Retinal pigment epithelial cell (primary cell): ENCODE measurements around the gene CECR2.

Experiments used
- DNase-seq: peaks from one replicate; pipeline ENCODE4 v3.0.0-alpha.2; 2010; ENCODE audit warnings: low read depth
- H3K4me3 ChIP-seq: 2 replicates; pipeline ENCODE4 v1.5.1; 2011; ENCODE audit warnings: mild to moderate bottlenecking, low read length, control low read depth, moderate library complexity
- TF ChIP-seq, protein P1 (sequence below): conservative IDR thresholded peaks from 2 replicates; pipeline ENCODE4 v1.5.1; 2011; ENCODE audit warnings: low read depth, low read length, control low read depth, inconsistent platforms

Gene CECR2

DNA sequence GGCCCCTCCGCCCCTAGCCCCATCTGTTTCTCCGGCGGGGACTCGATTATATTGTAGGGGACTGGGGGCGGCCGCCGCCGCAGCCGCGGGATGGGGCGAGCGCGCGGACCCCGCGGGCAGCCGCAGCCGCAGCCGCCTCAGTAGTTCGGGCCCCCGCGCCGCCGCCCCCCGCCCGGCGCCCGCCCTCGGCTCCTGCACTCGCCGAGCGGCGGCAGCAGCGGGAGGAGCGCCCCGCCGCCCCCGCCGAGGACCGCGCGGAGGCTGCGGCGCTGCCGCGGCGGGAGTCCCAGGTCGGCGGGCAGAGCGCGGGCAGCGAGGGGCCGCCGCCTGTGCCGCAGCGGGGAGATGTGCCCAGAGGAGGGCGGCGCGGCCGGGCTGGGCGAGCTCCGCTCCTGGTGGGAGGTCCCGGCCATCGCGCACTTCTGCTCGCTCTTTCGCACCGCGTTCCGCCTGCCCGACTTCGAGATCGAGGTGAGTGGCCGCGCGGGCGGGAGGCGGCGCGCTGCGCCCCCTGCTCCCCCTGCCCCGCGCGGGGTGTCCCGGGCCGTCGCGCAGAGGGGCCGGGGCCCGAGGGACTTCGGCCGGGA, at the start of gene CECR2:
Gene CECR2, plus strand, starts transcription at position 22 of the 587 bp plus-strand sequence. Its CDS starts 324 bp downstream, at position 346.
- DNase-seq, result no peak
- TF ChIP-seq, protein P1, sequence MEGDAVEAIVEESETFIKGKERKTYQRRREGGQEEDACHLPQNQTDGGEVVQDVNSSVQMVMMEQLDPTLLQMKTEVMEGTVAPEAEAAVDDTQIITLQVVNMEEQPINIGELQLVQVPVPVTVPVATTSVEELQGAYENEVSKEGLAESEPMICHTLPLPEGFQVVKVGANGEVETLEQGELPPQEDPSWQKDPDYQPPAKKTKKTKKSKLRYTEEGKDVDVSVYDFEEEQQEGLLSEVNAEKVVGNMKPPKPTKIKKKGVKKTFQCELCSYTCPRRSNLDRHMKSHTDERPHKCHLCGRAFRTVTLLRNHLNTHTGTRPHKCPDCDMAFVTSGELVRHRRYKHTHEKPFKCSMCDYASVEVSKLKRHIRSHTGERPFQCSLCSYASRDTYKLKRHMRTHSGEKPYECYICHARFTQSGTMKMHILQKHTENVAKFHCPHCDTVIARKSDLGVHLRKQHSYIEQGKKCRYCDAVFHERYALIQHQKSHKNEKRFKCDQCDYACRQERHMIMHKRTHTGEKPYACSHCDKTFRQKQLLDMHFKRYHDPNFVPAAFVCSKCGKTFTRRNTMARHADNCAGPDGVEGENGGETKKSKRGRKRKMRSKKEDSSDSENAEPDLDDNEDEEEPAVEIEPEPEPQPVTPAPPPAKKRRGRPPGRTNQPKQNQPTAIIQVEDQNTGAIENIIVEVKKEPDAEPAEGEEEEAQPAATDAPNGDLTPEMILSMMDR, result no peak
- H3K4me3 ChIP-seq, result peak within 1 kb of the TSS; percentile 47

- no peak overlapping the region for H3K4me3 ChIP-seq
- no peak for DNase-seq
- TF ChIP-seq, protein P1, result no peak
These were observed 49.7 kb upstream of the CECR2 start for GRCh38 chr22:17319546-17319945.

GRCh38 chr22:17322511-17322910, 46.7 kb upstream of the CECR2 start:
- no peak overlapping the region for H3K4me3 ChIP-seq
- DNase-seq, result no peak
- TF ChIP-seq, protein P1, result no peak

- TF ChIP-seq, protein P1, result no peak
- no peak for DNase-seq
- no peak overlapping the region for H3K4me3 ChIP-seq
These were observed 37.6 kb upstream of the CECR2 start for GRCh38 chr22:17331690-17332089.

DNA sequence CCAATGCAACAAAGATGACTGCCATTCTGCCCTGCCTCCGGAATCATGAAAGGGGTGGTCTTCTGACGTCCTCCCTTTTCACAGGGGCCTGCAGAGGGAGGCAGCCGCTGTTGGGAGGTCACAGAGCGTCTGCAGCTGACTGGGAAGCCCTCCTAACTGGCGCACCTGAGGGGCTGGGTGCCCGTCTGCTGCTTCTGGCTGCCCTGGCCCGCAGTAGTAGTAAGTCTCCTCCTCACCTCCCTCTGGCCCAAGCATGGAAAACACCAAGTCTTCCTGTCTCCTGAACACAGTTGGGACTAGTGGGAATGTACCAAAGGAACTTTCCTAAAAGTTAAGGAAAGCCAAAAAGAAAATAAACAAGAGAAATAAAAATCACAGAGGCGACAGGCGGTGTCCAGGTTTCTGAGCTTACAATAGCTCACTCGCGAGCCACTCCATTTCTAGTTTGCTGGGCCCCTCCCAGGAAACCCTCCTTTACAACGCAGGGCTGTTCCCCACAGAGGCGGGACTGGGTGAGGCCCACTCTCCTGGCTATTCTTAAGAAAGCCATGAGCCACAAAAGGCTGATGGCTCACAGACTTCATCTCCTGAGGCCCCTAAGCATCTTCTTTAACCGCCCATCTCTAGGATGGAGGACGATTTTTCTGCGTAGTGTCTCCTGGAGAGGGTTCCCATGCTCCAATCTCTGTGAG, 37.0 kb upstream of the CECR2 start:
- TF ChIP-seq, protein P1, result no peak

DNA sequence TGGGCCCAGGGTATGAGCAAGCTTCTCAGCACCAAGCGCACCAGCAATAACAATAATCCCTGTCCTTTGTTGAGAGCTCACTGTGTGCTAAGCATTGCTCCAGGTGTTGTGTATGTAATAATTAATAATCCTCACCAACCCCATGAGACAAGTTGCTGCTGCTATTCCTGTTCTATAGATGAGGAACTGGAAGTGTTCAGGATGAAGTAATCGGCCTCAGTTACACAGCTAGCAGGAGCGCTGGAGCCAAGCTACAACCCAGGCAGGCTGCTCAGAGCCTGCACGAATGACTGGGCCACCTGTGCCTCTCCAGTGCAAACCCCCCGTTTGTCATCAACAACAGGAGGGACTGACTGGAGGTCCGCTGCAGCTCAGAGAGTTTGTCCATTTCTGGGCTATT, 35.2 kb upstream of the CECR2 start:
- DNase-seq, result no peak
- TF ChIP-seq, protein P1, result no peak
- no peak overlapping the region for H3K4me3 ChIP-seq

More for the DNA sequence above, 37.0 kb upstream of the CECR2 start:
- no peak for DNase-seq
- no peak overlapping the region for H3K4me3 ChIP-seq

DNA sequence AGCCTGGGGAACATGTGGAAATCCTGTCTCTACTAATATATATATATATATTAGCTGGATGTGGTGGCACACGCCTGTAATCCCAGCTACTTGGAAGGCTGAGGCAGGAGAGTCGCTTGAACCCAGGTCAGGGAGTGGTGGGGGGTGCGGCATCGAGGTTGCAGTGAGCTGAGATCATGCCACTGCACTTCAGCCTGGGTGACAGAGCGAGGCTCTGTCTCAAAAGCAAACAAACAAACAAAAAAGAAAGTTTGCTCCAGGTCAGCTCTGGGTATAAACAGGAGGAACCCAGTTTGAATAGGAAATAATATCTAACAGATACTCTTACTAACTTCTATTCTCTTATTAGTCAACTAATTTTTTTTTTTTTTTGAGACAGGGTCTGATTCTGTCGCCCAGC, 34.3 kb upstream of the CECR2 start:
- TF ChIP-seq, protein P1, result no peak
- DNase-seq, result no peak
- H3K4me3 ChIP-seq, result no peak overlapping the region
